Fibroblast of lung (primary cell): ENCODE results near the gene CCK.

Experiments
- CTCF ChIP-seq, 2 donors: IDR thresholded peaks in 1 of 2; conservative IDR thresholded peaks in 1 of 2; 1 replicate in 1 of 2; 2 replicates in 1 of 2; pipeline ENCODE4 v1.5.1; 2011 to 2012; ENCODE audit warnings: low read length in 2 of 2, control low read depth in 1 of 2, inconsistent platforms in 1 of 2, low read depth in 1 of 2, mild to moderate bottlenecking in 1 of 2
- EZH2 ChIP-seq: IDR thresholded peaks from 2 replicates; pipeline ENCODE4 v1.5.1; 2012; ENCODE audit warnings: low read length, control low read depth, mild to moderate bottlenecking; ENCODE audit errors: missing control alignments

GRCh38 chr3:42265059-42265991 lies 660 bp downstream of the CCK start:
- TF ChIP-seq EZH2: peak; percentile 99
- no peak for TF ChIP-seq CTCF (conservative IDR thresholded peaks at IDR 0.05 in 1 of 2, IDR thresholded peaks at IDR 0.05 in 1 of 2; ENCODE audit: low read depth in 1 of 2, low read length in 2 of 2)
